SIG-M5 (cell line): Measurements from ENCODE around the gene PSMG1.
"Not testable (repeated sequence)": the region's sequence is repeated elsewhere in the genome, so short reads cannot be mapped to it uniquely, and the experiment has no call there.

ENCODE experiments used
- DNase-seq: peaks from one replicate; lab custom pipeline; 2025; lab: John Stamatoyannopoulos, UW

Gene PSMG1

DNA sequence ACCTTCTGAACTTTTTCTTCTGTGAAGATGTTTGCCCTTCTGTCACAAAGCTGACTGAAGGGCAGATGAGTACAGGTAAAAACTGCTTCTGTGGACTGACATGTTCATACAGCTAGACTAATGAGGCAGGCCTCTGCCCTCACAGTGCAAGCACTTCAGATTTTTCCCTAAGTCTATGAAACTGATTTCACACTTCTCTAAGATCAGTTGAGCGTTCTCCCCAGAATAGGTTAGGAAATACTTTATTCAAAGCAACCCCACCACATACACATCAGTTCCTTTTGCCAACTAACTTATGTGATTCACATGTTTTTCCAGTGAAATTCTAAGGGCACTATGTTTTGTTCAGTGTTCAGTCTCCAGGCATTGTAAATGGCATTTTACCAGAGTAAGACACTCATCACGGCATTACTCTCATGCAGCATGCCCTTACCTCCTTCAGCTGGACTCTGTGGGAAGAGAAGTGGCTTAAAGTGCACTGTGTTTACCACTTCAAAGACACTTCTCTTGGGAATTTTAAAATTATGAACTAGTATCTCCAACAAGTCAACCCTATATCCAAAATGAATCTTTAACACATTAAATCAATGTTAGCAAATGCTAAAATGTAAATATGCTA, 5.4 kb upstream of the PSMG1 start:
- DNase-seq: no peak

DNA sequence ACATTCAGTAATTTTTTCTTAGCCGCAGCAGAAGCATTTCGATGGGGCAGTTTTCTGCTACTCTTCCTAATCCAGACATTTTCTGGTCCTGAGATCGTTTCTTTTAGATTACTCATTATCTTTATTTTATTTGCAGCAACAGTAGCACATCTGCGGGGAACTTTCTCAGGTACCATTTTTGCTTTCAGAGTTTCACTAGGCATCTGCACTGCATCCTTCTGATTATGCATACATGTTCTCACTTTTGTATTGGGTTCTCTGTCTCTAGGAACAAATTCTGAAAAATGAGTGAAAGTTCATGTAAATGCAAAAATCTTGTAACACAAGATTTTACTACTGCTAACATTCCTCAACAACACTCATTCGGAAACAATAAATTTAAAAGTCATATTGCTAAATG, 3.9 kb upstream of the PSMG1 start:
- DNase-seq: no peak

DNA sequence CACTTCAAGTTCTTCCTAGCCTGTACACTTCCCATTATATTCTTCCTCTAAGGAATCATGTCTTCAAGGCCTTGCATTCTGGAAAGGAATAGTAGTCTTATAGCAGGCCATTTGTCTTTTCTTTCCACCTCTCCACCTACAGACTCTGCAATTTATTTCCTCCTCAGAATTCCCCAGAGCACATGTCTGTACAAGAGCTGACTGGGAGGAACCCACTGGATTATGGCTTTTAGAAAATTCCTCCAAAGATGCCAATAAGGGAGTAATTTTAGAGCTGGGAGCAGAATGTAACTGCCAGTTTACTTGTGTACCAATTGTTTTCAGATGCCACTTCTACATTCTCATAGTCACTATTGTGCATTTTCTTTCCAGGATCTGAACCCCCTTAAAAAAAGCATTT, 3.4 kb upstream of the PSMG1 start:
- no peak for DNase-seq

DNA sequence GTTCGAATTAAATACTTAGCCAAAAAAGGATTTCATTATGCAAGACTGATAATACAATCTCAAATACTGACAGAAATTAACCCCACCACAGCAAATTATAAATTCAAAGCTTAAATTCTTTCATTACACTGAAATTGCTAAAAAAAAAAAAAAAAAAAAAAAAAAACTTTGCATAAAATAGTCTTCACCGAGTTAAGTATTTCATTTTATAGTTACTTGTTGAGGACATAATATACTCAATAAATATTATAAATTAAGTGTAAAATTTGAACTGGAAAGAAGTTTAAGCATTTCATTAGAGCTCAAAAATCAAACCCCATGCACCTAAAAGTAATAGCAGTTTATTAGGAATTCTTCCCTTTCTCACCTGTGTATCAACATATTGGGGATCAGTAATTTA, 1.9 kb upstream of the PSMG1 start:
- no peak for DNase-seq

DNA sequence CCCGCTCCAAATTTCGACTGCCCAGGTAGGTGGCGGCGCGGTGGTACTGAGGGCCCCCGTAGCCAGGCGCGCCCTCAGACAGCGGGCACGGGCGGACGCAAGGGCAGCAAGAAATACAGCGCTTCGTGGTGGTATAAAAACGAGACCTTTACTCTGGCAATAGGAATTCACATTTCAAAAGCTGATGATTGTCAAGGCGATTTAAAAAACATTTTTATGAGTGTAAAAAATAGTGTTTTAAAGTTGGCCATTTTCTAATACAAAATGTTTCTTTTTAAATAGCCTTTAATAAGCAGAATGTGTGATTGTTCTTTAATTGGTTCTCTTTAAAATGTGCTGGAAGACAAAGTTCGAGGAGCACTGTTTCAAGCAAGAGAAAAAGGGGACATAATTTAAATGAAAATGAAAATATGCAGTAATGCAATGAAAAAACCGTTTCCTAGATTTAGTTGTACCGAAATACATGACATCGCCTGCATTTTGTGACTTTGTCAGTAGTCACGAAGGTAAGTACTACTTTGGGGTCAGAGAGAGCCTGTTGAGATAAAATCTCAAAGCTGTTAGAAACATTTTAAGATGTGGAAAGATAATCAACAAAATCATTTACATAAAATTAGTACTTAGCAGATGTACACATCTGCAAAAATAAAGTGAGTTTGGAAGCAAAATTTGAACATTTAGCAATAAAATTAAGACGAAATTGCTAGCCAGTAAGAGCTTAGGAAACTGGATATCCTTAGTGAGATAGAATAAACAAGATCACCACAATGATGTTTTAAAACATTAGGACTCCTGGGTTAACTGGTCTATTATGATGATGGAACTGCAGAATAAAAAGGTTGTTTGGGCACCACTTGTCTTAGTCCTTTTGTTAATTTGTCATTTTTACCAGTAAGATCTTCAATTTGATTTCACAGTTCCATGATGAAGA, 1.1 kb upstream of the PSMG1 start:
- no peak for DNase-seq

DNA sequence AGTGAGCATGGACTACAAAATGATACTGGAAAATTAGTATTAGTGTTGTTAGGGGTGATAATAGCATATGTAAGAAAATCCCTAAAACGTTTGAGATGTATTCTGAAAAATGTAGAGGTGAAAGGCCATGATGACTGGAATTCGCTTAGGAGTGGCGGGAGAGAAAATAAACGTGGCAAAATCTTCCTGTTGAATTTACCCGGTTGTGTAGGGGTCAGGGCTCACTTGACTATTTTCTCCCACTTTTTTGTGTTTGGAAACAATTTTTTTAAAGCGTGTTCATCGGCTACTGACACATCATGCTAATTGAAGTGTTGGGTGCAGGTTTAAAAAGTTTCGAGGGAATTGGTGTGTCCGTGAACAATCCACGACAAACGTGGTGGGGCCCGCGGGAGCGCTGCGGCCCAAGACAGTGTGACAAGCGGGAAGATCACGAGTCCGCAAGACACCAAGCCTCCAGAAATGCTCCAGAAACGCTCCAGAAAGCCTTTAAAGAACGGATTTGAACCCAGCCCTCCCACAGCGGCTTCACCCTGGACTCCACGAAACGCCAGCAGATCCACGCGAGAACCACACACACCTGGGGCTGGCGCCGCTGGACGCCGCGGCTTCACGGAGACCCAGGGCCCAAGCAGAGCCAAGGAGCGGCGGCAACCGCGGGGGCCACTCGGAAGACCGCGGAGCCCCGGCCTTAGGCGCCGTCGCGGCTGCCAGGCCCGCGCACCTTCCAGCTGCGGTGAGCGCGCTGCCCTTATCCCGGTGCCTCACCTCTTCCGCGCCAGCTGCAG, 573 bp downstream of the PSMG1 start:
- DNase-seq: no peak

DNA sequence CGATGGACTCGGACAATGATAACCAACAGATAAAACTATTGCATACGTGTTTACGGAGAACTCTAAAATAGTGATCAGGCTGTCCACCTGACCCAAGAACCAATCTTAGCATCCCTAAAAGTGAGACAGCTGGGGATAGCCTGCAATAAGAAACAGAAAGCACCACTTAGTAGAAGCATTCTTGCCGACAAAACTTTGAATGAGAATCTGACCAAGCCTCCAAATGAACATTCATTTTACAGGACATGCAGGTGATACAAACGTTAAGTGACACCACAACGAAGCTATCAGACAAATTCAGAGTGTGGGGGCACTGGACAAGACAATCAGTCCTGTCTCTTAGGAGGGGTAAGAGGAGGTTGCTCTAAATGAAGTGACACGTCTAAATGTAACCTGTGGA, 1.2 kb downstream of the PSMG1 start:
- no peak for DNase-seq

DNA sequence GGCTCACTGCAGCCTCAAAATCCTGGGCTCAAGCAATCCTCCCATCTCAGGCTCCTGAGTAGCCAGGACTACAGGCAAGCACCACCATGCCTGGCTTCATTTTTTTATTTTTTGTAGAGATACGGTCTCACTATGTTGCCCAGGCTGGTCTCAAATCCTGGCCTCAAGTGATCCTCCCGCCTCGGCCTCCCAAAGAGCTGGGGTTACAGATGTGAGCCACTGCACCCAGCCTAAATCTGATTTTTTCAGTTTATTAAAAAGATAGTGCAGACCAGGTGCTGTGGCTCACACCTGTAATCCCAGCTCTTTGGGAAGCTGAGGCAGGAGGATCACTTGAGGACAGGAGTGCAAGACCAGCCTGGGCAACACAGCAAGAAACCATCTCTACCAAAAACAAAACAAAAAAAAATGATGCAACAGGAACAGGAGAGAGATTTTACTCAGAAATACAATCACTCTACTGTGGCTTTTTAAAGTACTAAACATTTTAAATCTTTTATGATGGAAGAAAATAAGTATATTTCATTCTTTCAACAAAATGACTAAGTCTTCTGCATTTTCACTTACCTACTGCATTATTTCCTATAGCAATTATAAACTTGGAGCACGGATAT, 1.9 kb downstream of the PSMG1 start:
- no peak for DNase-seq

DNA sequence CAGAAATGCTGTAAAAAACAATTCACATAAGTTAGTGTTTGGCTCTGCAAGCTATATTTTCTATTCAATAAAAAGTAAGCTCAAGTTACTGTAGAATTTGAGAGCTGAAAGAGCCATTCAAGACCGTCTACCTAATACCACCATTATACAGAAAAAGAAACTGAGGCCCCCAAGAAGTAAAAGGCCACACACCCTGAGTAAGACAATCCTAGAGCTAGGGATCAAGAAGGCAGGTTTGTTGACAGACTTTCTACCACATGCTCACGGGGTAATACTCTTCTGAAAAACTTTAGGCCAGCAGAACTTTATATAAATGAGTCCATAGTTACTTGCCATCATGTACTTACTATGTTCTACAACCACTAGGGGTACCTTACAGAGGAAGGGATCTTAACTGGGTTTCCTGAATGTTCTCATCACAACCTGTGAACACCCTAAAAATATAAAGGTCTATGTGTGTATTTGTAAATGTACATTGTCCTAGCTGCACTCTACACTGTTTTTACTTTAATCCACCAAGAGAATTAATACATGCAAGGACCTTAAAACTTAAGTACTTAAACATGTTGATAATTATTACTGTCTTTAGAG, 2.7 kb downstream of the PSMG1 start:
- no peak for DNase-seq

DNA sequence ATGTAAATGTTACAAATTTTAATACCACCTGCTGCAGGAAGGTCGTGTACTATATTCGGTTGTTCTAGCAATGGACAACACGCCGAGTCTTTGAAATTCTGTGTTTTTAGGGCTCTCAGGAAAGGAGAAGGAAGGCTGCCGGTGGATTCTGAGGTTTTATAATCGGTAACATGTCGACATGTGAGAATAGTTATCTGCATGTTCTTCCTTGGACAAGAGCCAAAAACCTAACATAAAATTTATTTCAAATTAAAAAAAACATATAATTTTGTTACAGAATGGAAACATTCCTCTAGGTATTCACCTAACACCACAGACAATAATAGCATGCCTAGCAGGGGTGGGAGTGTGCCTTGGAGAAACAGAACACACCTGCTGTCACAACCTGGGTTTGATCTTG, 4.8 kb downstream of the PSMG1 start:
- DNase-seq: no peak

DNA sequence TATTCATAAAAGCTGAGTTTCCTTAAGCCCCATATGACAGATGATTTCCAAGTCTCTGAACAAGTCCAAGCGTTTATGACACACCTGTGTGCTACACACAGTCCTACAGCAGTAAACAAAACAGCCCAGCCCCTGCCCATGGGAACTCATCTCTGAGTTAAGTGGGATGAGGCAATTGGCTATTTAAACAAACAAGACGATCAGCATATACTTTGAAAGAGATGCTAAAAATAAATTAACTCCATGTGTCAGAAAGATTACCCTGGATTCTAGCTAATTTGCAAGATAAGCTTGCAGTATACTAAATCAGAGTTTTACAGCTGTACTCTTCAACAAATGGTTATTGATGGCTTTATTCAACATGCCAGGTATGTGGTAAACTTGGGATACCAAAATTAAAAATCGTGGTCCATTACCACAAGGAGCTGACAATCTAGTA, 7.0 kb downstream of the PSMG1 start:
- DNase-seq: no peak

DNA sequence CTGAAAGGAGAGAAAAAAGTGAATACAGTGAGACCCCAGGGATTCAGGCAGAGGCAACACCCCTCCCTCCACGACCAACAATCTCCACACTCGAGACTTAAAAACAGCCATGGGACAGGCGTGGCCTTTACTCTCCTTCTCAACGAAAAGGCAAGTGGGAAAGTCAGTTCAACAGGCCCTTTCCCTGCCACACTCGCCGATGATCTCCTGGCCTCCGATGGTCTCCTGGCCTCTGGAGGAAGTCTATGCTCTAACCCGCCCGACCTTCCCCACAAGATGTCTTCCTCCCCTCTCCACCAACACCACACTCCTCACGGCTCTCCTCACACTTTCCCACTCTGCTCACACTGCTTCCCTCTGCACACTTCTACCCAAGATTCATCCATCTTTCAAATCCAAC, 7.6 kb downstream of the PSMG1 start:
- DNase-seq: no peak

DNA sequence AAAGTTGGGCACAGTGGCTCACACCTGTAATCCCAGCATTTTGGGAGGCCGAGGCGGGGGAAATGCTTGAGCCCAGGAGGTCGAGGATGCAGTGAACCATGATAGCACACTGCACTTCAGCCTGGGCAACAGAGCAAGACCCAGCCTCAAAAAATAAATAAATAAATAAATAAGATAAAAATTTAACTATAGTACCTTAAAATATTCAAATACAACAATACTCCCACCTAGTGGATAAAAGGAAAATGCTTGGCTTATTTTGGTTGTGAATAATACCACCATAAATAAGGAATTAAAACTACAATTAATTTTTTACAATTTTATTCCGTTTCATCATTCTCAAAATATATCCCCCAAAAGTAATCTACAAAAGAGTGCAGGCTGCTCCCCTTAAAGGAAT, 8.1 kb downstream of the PSMG1 start:
- no peak for DNase-seq

DNA sequence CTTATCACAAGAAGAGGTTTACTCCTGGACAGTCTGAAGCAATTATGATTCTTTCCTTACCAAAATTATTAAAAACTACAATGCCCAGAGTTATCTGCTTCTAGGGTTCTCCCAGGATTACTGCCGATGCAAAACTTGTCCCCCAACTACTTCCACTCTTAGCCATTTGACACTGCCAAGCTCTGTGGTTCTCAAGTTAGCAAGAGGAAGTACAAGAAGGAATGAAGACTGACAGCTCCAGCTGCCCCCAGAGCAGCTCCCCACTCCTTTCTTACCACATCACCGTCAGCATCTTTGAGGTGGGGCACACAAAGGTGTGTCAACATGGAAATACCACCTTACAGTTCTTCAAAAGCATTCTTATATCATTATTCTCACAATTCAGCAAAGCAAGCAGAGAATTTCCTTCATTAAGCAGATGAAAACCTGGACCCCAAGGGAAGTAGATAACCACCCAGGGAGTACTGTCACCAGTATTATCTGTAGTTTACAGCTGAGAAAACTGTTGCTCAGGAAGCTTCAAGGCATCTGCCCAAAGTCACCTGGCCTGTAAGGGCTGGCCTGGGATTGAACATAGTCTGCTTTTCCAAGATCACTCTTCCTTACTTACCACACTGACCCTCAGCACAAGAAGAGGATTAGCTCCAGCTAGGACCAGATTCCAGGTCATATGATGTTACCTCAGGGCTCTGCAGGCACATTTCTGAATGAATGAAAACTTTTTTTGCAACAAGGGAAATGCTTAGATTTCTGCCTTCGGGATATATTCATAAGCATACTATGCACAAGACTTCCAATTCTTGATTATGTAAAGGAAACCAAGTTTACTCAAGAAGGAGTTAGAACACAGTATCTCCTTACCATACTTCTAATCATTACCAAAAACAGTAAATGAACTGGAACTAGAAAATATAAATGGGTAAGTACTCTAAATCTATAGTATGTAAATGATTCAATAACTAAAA, 9.3 kb downstream of the PSMG1 start:
- DNase-seq: no peak

DNA sequence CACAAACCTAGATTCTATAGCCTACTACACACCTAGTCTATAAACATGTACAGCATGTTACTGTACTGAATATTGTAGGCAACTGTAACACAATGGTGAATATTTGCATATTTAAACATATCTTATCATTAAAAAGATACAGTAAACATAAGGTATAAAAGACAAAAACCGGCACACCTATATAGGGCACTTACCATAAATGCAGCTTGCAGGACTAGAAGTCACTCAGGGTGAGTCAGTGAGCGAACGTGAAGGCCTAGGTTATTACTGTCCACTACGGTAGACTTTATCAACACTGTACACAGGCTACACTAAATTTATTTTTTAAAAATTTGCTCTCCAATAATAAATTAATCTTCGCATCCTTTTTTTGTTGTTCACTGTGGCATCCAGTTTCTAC, 13.3 kb downstream of the PSMG1 start:
- DNase-seq: no peak

DNA sequence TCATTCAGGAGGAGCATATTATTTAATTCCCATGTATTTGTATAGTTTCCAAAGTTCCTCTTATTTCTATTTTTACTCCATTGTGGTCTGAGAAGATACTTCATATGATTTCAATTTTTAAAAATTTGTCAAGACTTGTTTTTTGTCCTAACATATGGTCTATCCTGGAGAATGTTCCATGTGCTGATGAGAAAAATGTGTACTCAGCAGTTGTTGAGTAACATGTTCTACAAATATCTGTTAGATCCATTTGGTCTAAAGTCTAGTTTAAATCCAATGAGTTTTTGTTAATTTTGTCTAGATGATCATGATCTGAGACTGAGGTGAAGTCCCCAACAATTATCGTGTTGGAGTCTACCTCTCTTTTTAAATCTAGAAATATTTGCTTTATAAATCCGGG, 14.5 kb downstream of the PSMG1 start:
- DNase-seq: no peak

DNA sequence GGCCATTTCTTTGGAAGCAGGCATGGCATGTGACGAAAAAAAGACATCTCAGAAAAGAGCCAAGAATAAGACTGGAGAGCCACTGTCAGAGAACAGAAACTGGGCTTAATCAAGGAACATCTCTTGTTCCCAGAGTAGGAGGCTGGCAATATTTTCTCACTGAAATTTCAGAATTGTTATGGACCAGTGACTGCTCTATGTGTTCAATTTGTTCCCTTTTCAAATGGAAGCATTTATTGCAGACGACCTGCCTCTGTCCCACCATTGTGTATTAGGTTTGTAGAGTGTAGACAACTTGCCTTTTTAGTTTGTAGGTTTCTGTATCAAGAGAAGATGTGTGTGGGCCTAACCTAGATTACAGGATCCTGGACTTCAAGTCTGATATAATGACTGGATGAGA, 18.7 kb downstream of the PSMG1 start:
- no peak for DNase-seq

DNA sequence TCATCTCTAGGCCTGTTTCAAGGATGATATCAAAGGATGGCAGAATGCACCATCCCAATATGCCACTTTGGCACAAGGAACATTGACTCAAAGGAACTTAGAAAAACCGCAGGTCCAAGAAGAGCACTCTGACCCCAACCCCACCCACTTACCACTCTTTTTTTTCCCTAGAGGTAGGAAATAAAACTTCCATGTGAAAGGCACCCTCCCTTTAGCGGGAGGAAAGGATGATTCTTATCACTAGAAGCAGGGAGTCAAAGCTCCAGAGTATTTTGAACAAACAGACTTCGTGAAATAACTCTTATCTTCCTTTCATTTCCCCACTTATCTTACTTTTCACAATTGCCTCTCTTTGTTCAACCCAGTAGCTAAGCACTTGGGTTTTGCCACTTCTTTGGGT, 22.2 kb downstream of the PSMG1 start:
- no peak for DNase-seq

DNA sequence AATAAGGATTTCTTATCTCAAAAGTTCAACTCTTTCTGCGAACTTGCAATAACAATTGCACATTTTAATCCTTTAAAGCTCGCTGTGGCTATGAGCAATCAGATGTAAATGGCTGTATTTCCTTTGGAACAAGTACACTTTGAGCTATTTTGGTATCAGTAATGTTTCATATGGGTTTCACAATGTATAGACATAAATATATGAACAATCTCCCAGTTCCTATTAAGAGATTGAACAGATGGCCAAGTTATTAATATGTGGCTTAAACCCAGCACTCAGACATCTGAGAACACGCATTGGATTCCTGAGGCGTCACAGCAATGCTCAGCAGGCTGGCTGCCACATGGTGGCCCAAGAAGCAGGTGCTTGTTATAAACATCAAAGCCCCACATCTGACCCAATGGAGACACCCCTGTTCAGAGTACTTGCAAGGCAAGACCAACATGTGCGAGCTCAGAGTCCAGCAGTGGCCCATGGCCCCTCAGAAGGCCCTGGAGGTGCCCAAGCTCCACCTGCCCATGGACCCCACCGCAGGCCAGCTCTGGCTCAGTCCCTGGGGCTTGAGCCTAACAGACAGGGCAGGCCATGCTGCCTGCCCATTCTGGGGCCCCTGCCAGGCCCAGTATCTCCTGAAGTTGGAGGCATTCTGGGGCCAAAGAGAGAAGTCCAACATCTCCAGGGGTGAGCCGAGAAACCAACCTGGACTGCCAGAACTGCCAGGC, 23.7 kb downstream of the PSMG1 start:
- no peak for DNase-seq

DNA sequence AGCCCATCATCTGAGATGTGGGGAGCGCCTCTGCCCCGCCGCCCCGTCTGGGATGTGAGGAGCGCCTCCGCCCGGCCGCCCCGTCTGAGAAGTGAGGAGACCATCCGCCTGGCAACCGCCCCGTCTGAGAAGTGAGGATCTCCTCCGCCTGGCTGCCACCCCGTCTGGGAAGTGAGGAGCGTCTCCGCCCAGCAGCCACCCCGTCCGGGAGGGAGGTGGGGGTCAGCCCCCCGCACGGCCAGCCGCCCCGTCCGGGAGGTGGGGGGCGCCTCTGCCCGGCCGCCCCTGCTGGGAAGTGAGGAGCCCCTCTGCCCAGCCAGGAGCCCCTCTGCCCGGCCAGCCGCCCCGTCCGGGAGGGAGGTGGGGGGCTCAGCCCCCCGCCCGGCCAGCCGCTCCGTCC, 26.0 kb downstream of the PSMG1 start:
- DNase-seq: not testable (repeated sequence)
